Hematopoietic multipotent progenitor cell treated with erythropoietin and hydrocortisone succinate and interleukin-3 and kit ligand, for 15 days (in vitro differentiated cells): ENCODE data around the gene SH3BP5L.

Experiments
- DNase-seq: peaks from one replicate; pipeline ENCODE4 v3.0.0-alpha.2; 2015; ENCODE audit warnings: low spot score

The SH3BP5L gene

GRCh38 chr1:248825573-248825908 lies 174 bp downstream of the SH3BP5L start:
- no peak for DNase-seq

GRCh38 chr1:248825136-248825535 lies 579 bp downstream of the SH3BP5L start:
- no peak for DNase-seq

- DNase-seq, result no peak
Measured at GRCh38 chr1:248824701-248825100, 1.0 kb downstream of the SH3BP5L start.

GRCh38 chr1:248824301-248824700 lies 1.4 kb downstream of the SH3BP5L start:
- DNase-seq, result no peak

GRCh38 chr1:248823517-248824001 lies 2.2 kb downstream of the SH3BP5L start:
- DNase-seq, result no peak

GRCh38 chr1:248822148-248823032 lies 3.3 kb downstream of the SH3BP5L start:
- DNase-seq, result no peak

- no peak for DNase-seq
Measured at GRCh38 chr1:248821641-248822040, 4.1 kb downstream of the SH3BP5L start.

GRCh38 chr1:248821101-248821500 lies 4.6 kb downstream of the SH3BP5L start:
- DNase-seq, result no peak

GRCh38 chr1:248820041-248820585 lies 5.6 kb downstream of the SH3BP5L start:
- no peak for DNase-seq

GRCh38 chr1:248818505-248819374 lies 7.0 kb downstream of the SH3BP5L start:
- no peak for DNase-seq

- no peak for DNase-seq
Measured at GRCh38 chr1:248817065-248817464, 8.7 kb downstream of the SH3BP5L start.

- DNase-seq, result no peak
Measured at GRCh38 chr1:248816042-248816851, 9.5 kb downstream of the SH3BP5L start.

- DNase-seq, result no peak
Measured at GRCh38 chr1:248815407-248816034, 10.2 kb downstream of the SH3BP5L start.

- DNase-seq, result no peak
Measured at GRCh38 chr1:248814351-248814750, 11.4 kb downstream of the SH3BP5L start.

GRCh38 chr1:248813546-248813945 lies 12.2 kb downstream of the SH3BP5L start:
- no peak for DNase-seq

GRCh38 chr1:248812736-248813425 lies 12.8 kb downstream of the SH3BP5L start:
- DNase-seq, result no peak

GRCh38 chr1:248811514-248812490 lies 13.9 kb downstream of the SH3BP5L start:
- no peak for DNase-seq

- DNase-seq, result no peak
Measured at GRCh38 chr1:248810727-248811513, 14.8 kb downstream of the SH3BP5L start.
